IMR-90 (cell line): ENCODE measurements around the gene SECTM1. TPM values are rescaled to one million over a fixed set of nuclear protein-coding genes. Genes with fewer than 3 reads are reported as not detected.

Experiments used
- ATAC-seq: fragments of 200-7000 bp; cut with Tn5 transposase; 2 replicates; pipeline ENCODE4 v1.9.1; 2020; ENCODE audit warnings: low read depth, mild to moderate bottlenecking, moderate library complexity
- BruUV-seq: library from RNA; stranded (reverse); fragments of 400-500 nt; replicated peaks from 2 replicates; lab custom pipeline; 2021; lab: Mats Ljungman, UMichigan
- CTCF ChIA-PET: fragments of 300-600 bp; formaldehyde crosslinking; extraction: SDS; loops from one replicate; lab custom pipeline; 2021; ENCODE audit warnings: antibody characterized with exemption; lab: Yijun Ruan, JAX
- POLR2A ChIA-PET: fragments of 300-600 bp; sonication (Branson Sonifier 250); formaldehyde crosslinking; loops from one replicate; lab custom pipeline; 2022; ENCODE audit warnings: antibody characterized with exemption; ENCODE audit not compliant: unreplicated experiment; lab: Charles Lee
- DNase-seq: peaks from one replicate; pipeline ENCODE4 v3.0.0; 2013
- H2AFZ ChIP-seq: replicated peaks from 2 replicates; pipeline ENCODE3; 2013; ENCODE audit warnings: low read length, mild to moderate bottlenecking; ENCODE audit not compliant: poor library complexity
- H2AK5ac ChIP-seq: 2 replicates; pipeline ENCODE4 v1.6.1; 2013; ENCODE audit warnings: low read depth, low read length, inconsistent platforms
- H2AK9ac ChIP-seq: replicated peaks from 2 replicates; pipeline ENCODE3; 2013; ENCODE audit warnings: mild to moderate bottlenecking, low read depth, low read length, moderate library complexity; ENCODE audit not compliant: poor library complexity
- H2BK120ac ChIP-seq: 2 replicates; pipeline ENCODE4 v1.6.1; 2013; ENCODE audit warnings: low read depth, low read length, inconsistent platforms
- H2BK15ac ChIP-seq: 3 replicates; pipeline ENCODE4 v1.6.1; 2013; ENCODE audit warnings: low read depth, low read length, inconsistent platforms
- H2BK20ac ChIP-seq: 2 replicates; pipeline ENCODE4 v1.6.1; 2013; ENCODE audit warnings: low read depth, mild to moderate bottlenecking, inconsistent platforms, low read length, moderate library complexity
- H2BK5ac ChIP-seq: 2 replicates; pipeline ENCODE4 v1.6.1; 2013; ENCODE audit warnings: mild to moderate bottlenecking, low read depth, low read length, inconsistent platforms; ENCODE audit not compliant: poor library complexity, severe bottlenecking
- H3K14ac ChIP-seq: replicated peaks from 2 replicates; pipeline ENCODE4 v1.6.1; 2013; ENCODE audit warnings: low read depth, low read length, inconsistent platforms
- H3K18ac ChIP-seq: 2 replicates; pipeline ENCODE4 v1.6.1; 2013; ENCODE audit warnings: low read depth, low read length, control low read depth
- H3K23ac ChIP-seq: 2 replicates; pipeline ENCODE4 v1.6.1; 2013; ENCODE audit warnings: low read depth, low read length, inconsistent platforms
- H3K27ac ChIP-seq: 2 replicates; pipeline ENCODE4 v1.5.1; 2013; ENCODE audit warnings: mild to moderate bottlenecking, control low read depth, low read length; ENCODE audit not compliant: insufficient read depth
- H3K27me3 ChIP-seq: 2 replicates; pipeline ENCODE4 v1.6.1; 2013; ENCODE audit warnings: low read length; ENCODE audit not compliant: control insufficient read depth, insufficient read depth
- H3K36me3 ChIP-seq: 2 replicates; pipeline ENCODE4 v1.6.1; 2013; ENCODE audit warnings: low read length, mixed read lengths; ENCODE audit not compliant: control insufficient read depth, insufficient read depth
- H3K4ac ChIP-seq: 2 replicates; pipeline ENCODE4 v1.6.1; 2013; ENCODE audit warnings: low read depth, low read length, inconsistent platforms
- H3K4me1 ChIP-seq: 2 replicates; pipeline ENCODE4 v1.6.1; 2013; ENCODE audit warnings: low read length, mixed read lengths; ENCODE audit not compliant: control insufficient read depth, insufficient read depth
- H3K4me2 ChIP-seq: 2 replicates; pipeline ENCODE4 v1.6.1; 2013; ENCODE audit warnings: low read depth, mild to moderate bottlenecking, control low read depth, low read length, moderate library complexity
- H3K4me3 ChIP-seq: 2 replicates; pipeline ENCODE4 v1.5.1; 2013; ENCODE audit warnings: low read depth, mild to moderate bottlenecking, control low read depth, low read length, moderate library complexity; ENCODE audit not compliant: insufficient read depth
- H3K56ac ChIP-seq: 2 replicates; pipeline ENCODE4 v1.6.1; 2013; ENCODE audit warnings: low read length, inconsistent platforms; ENCODE audit not compliant: insufficient read depth; ENCODE audit errors: extremely low read depth
- H3K79me1 ChIP-seq, 2 experiments: 2 replicates each; pipeline ENCODE4 v1.6.1; 2013; ENCODE audit warnings: low read length in 2 of 2, inconsistent platforms in 1 of 2, low read depth in 1 of 2
- H3K9ac ChIP-seq: 2 replicates; pipeline ENCODE4 v1.6.1; 2013; ENCODE audit warnings: low read depth, low read length, control low read depth
- H3K9me1 ChIP-seq: 2 replicates; pipeline ENCODE4 v1.6.1; 2013; ENCODE audit warnings: low read length, inconsistent platforms; ENCODE audit not compliant: insufficient read depth
- H3K9me3 ChIP-seq: 2 replicates; pipeline ENCODE4 v1.6.1; 2013; ENCODE audit warnings: low read length; ENCODE audit not compliant: control insufficient read depth, insufficient read depth
- H4K20me1 ChIP-seq: 2 replicates; pipeline ENCODE4 v1.6.1; 2013; ENCODE audit warnings: low read length, inconsistent platforms; ENCODE audit not compliant: insufficient read depth
- H4K5ac ChIP-seq: 2 replicates; pipeline ENCODE4 v1.6.1; 2013; ENCODE audit warnings: mild to moderate bottlenecking, low read depth, low read length, control low read depth
- H4K8ac ChIP-seq, 2 experiments: 2 replicates each; pipeline ENCODE4 v1.6.1; 2013; ENCODE audit warnings: low read depth in 2 of 2, low read length in 2 of 2, control low read depth in 1 of 2, inconsistent platforms in 1 of 2
- H4K91ac ChIP-seq: 2 replicates; pipeline ENCODE4 v1.6.1; 2013; ENCODE audit warnings: low read depth, low read length, inconsistent platforms; ENCODE audit not compliant: insufficient read depth
- BHLHE40 ChIP-seq: fragments of 150-350 bp; IDR thresholded peaks from 2 replicates; pipeline ENCODE4 v1.6.1; 2016; ENCODE audit warnings: mild to moderate bottlenecking, low read depth, low read length
- NFE2L2 ChIP-seq: fragments of 150-350 bp; IDR thresholded peaks from 2 replicates; pipeline ENCODE4 v1.6.1; 2016; ENCODE audit warnings: low read depth, mild to moderate bottlenecking, low read length
- WGBS, 2 experiments: methylation state at CpG; one replicate each; pipeline versions ENCODE4 v1.1.5 to v1.1.7; 2013; ENCODE audit warnings: missing lambda C conversion rate in 2 of 2; ENCODE audit not compliant: insufficient read length in 1 of 2; ENCODE audit errors: extremely low coverage in 2 of 2; 5-methylcytosine and 5-hydroxymethylcytosine counted together
- dilution Hi-C: fragments of 300-500 bp; cut with HindIII; formaldehyde crosslinking; loops from one replicate; pipeline ENCODE4 v1.14.3; 2018; ENCODE audit warnings: low sequenced_read_pairs; ENCODE audit not compliant: unreplicated experiment
- in situ Hi-C: fragments of 300-500 bp; cut with MboI; formaldehyde crosslinking; loops from 3 replicates; pipeline ENCODE4 v1.14.3; 2019; ENCODE audit warnings: low sequenced_read_pairs, inconsistent platforms, mixed read lengths
- intact Hi-C: fragments of 100-400 bp; cut with micrococcal nuclease; formaldehyde crosslinking; loops from 2 replicates; pipeline ENCODE4 v1.10.0; 2022
- polyA plus RNA-seq, 3 experiments: library from polyadenylated mRNA; depleted of rRNA; stranded (reverse); fragments of >200 nt; gene quantifications; 2 replicates each; pipeline ENCODE4 v1.2.3, GENCODE V29; 2012; ENCODE audit warnings: low replicate concordance in 1 of 3
- total RNA-seq: library from RNA; depleted of rRNA; stranded (reverse); fragments of >200 nt; gene quantifications from 2 replicates; pipeline ENCODE4 v1.2.3, GENCODE V29; 2012

SECTM1 gene
- total and polyA plus RNA-seq, 2 of the 4 experiments (the other 2 are of a cell fraction), result 2.3 to 4.4 TPM

- Histone ChIP-seq H3K18ac (no peak within 1 kb of the TSS), H3K9me3 (no peaks in the 10 kb centered on the region), H3K14ac (no peak within 1 kb of the TSS), H3K56ac (no peak within 1 kb of the TSS), H3K4me1 (peaks cover 5% of the 10 kb centered on the region; the same call in 1 of the 2 replicates), H2BK5ac (no peak within 1 kb of the TSS), H3K9ac (no peak within 1 kb of the TSS), H3K23ac (no peak within 1 kb of the TSS), H4K8ac (0 out of 4 replicates have a peak within 1 kb of the TSS, but pooled peaks of 1 of the 2 experiments have one; percentile 21), H2BK120ac (no peak within 1 kb of the TSS), H3K4me2 (no peak within 1 kb of the TSS), H2AK9ac (no peak within 1 kb of the TSS), H2AK5ac (no peak within 1 kb of the TSS), H2BK20ac (no peak within 1 kb of the TSS), H2BK15ac (no peak within 1 kb of the TSS), H3K36me3 (no peaks in the 10 kb centered on the region), H3K9me1 (no peaks in the 10 kb centered on the region), H3K4ac (no peak within 1 kb of the TSS), H2AFZ (peak within 1 kb of the TSS; percentile 29), H3K27me3 (peaks cover 29% of the 10 kb centered on the region; the same call in 1 of the 2 replicates), H3K27ac (no peak within 1 kb of the TSS), H3K79me1 (no peaks in the 10 kb centered on the region), H4K20me1 (no peaks in the 10 kb centered on the region), H4K91ac (no peak within 1 kb of the TSS), H4K5ac (no peak within 1 kb of the TSS), H3K4me3 (no peak within 1 kb of the TSS)
- intact Hi-C loops (no loop called here), dilution Hi-C loops (no loop called here), in situ Hi-C loops (loop anchor here (10.0 kb wide), 2 partner anchors 196 to 416 kb away; no protein-coding TSS in a partner anchor)
- ChIA-PET POLR2A (no interaction called here), CTCF (no interaction called here)
- DNase-seq (no peak), ATAC-seq (no peak)
- no peak for TF ChIP-seq BHLHE40
- TF ChIP-seq NFE2L2, result peak; percentile 71
- 64% methylated on average over 16 of the region's 21 CpGs; no CpG with 5 or more reads in 1 of the 2 experiments for WGBS, 2 experiments
- BruUV-seq, result no TSS peak
These were observed 25.1 kb upstream of the SECTM1 start, which contains the start of gene TEX19 for GRCh38 chr17:82358465-82359350. TSS of gene TEX19 (plus strand) at chr17:82359247. CDS start at chr17:82362151, 2,904 bp downstream.
